ENCODE measurements around the gene ABCA2.
A peak's percentile ranks its signal among the peaks of the same experiment; 100 is the strongest.

ABCA2 gene

GRCh38 chr9:136994888-136995230 is 33.2 kb downstream of the ABCA2 start:
- DNase-seq = no peak

DNA sequence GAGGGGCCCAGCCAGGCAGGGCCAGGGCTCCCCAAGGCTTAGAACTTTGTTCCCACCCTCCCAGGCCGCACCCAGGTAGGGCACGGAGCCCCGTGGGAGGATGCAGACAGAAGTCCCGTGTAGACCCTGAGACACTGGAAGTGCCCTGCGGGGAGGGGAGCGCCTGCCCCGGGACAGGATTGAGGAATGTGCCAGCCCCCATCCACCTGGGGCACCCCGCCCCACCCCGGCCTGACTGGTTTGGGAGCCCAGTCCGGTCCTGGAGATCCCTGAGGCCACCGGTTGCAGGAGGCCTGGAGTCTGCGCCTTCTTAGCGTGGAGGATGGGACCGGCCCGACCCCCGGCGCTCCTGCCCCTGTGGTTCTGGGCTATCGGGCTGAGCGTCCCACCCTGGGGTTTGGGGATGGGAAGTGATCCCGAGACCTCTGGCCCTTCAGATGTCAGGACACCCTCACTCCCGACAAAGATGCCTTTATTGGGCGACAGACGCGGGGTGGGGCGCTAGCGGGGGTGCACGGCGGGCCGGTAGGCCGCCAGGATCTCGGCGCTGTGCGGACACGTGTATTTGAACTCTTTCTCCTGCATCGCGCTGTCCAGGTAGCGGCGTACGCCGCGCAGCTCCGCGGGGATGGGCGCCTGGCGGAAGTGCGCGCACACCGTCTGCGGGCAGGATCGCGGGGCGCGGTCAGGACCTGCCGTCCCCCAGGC is 33.7 kb downstream of the ABCA2 start:
- no peak for DNase-seq

DNA sequence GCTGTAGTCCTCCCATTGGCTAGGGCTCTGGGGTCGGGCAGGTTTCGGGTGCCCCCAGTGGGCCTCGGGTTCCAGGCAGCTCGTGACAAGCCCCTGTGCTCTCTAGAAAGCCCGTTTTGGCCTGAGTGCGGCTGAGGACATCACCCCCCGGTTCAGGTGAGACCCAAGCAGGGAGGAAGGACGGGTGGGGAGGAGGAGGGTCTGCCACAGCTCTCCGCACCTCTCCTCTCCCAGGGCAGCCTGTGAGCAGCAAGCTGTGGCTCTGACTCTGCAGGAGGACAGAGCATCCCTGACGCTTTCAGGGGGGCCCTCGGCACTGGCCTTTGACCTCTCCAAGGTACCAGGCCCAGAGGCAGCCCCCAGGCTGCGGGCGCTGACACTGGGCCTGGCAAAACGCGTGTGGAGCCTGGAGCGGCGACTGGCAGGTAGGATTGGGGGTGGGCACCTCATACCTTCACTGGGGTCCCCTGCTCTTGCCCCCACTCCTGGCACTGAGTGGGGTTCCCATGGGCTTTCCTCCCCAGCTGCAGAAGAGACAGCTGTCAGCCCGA is 35.1 kb downstream of the ABCA2 start:
- no peak for DNase-seq

DNA sequence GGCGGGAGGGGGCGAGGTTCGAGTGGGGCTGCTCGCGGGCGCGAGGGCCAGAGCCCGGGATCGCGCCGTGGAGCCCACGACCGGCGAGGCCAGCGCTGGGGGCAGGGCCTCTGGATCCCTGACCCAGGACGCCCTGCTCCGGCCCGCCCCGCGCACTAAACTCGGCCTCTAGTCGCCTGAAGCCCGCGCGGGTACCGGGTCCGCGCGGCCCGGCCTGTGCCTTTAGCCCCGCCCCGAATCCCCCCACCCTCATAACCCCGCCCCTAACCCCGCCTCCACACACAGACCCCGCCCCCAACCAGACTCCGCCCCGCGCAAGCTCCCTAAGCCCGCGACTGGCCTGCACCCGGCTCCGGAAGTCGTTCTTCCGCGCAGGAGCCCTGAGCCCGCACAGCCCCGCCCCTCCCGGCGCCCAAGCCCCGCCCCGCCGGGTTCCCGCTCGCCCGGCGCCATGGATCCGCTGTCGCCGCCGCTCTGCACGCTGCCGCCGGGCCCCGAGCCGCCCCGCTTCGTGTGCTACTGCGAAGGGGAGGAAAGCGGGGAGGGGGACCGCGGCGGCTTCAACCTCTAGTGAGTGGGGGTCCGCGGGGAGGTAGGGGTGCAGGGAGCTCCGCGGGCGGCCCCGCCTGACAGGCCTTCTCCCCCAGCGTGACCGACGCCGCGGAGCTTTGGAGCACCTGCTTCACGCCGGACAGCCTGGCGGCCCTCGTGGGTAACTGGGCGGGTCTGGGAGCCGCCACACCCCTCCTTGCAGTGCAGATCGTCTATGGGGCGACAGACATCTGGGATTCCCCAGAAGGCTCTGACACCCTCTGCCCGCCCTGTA is 35.8 kb downstream of the ABCA2 start, which contains the start of gene PAXX:
TSS of gene PAXX (plus strand) at position 430 of the 826 bp plus-strand sequence. CDS start at position 452, 22 bp downstream.
- DNase-seq = peak; percentile 97

DNA sequence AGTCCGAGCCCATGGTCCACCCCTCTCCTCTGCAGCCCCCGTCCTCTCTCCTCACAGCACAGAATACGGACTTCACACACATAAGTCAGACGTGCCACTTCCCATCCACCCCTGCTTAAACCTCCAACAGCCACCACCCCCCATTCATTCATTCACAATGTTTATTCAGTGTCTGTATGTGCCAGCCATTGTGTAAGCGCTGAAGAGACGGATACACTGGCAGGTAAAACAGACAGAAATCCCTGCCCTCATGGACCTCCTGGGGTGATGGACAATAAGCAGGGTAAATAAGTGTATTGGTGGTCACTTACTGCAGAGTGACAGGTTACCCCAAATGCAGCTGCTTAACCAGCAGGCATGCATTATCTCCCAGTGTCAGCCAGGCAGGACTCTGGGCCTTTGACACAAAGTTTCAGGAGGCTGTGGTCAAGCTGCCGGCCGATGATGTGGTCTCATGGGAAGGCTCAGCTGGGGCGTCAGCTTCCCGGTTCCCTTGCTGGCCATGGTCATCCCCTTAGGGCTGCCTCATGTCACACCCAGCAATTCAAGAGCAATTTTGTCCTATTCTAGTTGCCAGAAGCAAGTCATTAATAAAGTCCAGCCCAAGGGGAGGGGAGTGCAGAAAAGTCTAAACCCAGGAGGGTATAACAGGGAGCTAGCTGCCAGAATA is 37.7 kb downstream of the ABCA2 start:
- DNase-seq = no peak

GRCh38 chr9:136988872-136989271 is 39.2 kb downstream of the ABCA2 start:
- DNase-seq = no peak

DNA sequence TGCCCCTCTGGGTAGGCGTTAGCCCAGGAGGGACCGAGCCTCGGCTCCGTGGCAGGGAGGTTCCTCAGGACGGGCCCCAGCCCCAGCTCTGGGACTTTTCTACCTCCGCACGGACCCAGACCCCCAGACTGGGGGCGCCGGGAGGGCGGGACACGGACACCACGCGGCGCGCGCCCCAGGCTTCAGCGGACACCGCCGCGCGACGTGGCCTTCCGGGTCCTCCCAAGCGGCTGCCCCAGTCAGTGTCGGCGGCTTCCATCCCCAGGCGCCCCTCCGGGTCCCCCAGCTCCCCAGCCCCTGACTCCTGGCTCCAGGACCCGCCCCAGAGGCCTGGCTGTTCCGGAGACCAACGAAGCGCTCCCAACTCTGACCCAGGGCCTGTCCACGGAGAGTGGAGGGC is 42.2 kb downstream of the ABCA2 start:
- DNase-seq = no peak

DNA sequence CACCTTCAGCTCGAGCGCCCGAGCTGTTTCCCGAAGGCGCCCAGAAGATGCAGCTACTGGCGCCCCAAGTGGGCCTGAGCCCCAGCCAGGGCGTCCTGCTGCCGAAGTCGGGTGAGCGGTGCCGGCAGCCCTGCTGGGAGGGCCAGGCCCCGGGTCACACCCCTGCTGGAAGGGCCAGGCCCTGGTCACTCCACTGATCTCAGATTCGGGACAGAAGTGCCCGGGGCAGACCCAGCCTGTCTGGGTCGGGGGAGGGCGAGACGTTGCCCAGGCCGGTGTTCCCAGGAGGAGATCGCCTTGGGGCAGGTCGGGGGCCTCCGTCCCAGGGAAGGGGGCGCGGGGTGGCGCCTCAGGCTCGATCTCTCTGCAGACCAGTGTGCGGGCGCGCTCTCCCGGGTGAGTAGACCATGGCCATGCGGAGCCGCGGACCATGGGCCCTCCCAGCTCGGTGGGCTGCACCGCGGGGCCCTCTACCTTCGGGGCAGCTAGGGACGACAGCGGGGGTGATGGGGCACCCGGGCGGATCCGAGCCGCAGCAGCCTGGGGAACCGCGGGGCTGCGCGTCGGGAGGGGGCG is 42.9 kb downstream of the ABCA2 start:
- no peak for DNase-seq

DNA sequence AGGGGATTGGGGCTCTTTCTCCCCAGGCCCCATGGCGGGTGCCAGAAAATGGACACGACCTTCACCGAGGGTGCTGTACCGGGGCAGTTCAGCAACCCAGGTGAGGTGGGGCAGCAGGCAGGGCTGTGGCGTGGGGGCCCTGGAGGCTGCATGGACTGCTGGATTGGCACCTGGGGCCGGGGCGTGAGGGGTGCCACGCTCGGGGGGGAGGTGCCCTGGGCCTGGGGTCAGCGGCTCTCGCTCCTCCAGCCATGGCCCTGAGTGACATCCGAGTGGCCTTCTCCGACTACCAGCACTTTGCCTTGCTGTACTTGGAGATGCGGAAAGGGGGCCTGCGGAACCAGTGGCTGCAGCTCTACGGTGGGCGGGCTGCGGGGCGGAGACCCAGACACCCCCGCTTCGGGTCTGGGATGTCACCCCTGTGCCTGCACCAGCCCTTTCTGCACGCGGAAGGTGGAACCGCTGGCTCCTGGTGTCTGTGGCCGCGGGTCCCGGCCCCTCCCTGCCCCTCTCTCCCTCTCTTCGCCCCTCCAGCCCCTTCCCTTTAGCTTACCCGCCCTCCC is 43.5 kb downstream of the ABCA2 start:
- DNase-seq = no peak

GRCh38 chr9:136983656-136984314 is 44.3 kb downstream of the ABCA2 start:
- DNase-seq = no peak

DNA sequence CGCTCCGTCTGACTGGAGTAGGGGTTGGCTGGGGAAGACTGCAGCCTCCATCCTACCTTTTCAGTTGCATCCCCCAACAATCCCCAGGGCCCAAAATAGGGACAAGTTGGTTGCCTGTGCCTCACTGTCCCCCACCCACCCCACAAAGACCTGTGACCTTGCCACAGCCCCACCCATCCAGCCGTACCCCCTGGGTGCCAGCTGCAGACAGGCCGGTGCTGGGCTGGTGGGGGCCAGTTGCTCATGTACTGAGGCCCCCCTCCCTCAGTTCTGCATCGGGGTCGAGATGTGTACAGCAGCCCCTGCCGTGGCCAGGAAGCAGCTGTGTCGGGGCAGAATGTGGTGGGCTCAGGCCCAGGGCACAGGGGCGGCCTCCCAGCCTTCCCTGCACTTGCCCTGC is 44.9 kb downstream of the ABCA2 start:
- no peak for DNase-seq

- no peak for DNase-seq
These were observed 45.6 kb downstream of the ABCA2 start, which contains the start of gene LCNL1 for GRCh38 chr9:136982232-136983051. TSS of gene LCNL1 (plus strand) at chr9:136982993. CDS start at chr9:136983587, 594 bp downstream.

DNA sequence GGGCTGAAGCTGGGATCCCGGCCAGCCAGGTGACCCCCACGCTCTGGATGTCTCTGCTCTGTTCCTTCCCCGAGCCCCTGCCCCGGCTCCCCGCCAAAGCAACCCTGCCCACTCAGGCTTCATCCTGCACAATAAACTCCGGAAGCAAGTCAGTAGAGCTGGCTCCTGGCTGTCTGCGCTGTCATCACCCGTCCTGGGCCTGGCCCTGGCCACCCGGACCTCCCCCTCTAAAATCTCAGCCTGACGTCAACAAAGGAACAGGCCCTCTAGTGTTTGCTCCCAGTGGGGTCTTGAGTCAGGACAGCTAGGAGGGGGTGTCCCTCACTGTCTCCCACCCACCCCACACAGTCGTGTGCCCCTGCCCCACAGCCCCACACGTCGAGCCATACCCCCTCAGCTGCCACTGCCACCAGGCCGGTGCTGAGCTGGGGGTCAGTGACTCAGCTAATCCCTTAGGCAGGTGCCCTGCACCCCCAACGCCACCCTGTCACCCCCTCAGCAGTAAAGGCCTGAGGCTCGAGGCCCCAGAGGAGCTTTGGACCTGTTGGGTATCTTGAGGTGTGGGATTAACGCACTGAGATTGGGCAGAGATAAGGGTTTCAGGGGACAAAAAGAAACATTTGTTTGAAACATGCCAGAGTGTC is 46.3 kb downstream of the ABCA2 start:
- no peak for DNase-seq

GRCh38 chr9:136980669-136981478 is 47.2 kb downstream of the ABCA2 start:
- DNase-seq = no peak

GRCh38 chr9:136979769-136980587 is 48.1 kb downstream of the ABCA2 start:
- DNase-seq = no peak

DNA sequence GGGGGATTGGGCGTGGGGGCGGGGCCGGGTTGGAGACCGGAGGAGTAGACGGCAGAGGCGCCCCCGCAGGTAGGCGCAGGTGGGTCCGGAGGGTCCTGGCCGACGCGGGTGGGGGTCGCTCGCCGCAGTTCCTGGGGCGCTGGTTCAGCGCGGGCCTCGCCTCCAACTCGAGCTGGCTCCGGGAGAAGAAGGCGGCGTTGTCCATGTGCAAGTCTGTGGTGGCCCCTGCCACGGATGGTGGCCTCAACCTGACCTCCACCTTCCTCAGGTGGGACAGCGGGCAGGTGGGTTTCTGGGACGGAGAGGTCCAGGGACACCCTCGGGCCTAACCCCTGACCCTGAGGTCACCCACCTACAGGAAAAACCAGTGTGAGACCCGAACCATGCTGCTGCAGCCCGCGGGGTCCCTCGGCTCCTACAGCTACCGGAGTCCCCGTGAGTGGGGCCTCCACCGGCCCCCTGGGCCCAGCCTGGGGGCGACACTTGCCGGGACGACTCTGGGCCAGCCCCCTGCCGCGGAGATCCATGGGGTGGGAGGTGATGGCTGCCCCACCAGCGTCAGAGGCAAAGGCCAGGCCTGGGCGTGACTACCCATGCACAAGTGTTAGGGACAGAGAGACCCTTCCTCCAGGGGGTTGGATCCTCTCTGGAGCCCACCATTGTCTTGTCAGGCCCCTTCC is 49.0 kb downstream of the ABCA2 start:
- DNase-seq = no peak

DNA sequence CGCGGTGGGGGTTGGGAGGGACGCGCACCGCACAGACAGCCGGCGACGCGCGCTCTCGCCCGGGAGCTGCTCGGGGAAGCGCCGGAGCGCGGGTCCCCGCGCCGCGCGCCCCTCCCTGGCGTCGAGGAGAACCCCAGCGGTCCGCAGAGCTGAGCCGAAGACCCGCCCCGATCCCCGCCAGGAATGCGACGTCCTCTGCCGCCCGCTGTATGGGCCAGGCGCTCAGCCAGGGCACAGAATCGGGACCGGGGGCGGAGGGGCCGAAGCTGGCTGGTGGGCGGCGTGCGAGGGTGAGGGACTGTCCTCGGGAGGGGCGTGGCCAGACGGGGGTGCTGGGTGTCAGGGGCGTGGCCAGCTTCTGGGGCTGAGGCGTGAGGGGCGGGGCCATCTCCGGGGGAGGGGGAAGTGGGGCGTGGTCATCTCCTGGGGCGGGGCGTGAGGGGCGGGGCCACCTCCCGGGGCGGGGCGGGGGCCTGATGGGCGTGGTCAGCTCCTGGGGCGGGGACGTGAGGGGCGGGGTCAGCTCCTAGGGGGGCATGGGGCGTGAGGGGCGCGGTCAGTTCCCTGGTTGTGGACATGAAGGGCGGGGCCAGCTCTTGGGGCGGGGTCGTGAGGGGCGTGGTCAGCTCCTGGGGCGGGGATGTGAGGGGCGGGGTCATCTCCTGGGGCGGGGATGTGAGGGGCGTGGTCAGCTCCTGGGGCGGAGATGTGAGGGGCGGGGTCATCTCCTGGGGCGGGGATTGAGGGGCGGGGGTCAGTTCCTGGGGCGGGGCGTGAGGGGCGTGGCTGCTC is 49.8 kb downstream of the ABCA2 start:
- peak; percentile 84 for DNase-seq

Measured in stimulated activated CD8-positive, alpha-beta memory T cell treated with anti-CD3 and anti-CD28 coated beads, Interleukin-4, amount 100 ng/mL, for 48 hours (primary cell).